A673 (cell line): ENCODE data around the gene DEPDC7.
"Not testable (repeated sequence)": the region's sequence is repeated elsewhere in the genome, so short reads cannot be mapped to it uniquely, and the experiment has no call there.

Source experiments
- CTCF ChIP-seq: fragments of 300-800, 200-600 bp; sonication (generic); conservative IDR thresholded peaks from 2 replicates; pipeline ENCODE4 v1.5.1; 2017; ENCODE audit warnings: low read depth, mild to moderate bottlenecking, antibody characterized with exemption, low read length, moderate library complexity, mixed read lengths
- EZH2 ChIP-seq: fragments of 200-600 bp; sonication (generic); IDR thresholded peaks from 2 replicates; pipeline ENCODE4 v1.6.1; 2017; ENCODE audit warnings: borderline replicate concordance, low read depth, mild to moderate bottlenecking, mixed read lengths, antibody characterized with exemption, low read length; ENCODE audit not compliant: poor library complexity, severe bottlenecking

- TF ChIP-seq CTCF, EZH2: not testable (repeated sequence)
Observed at GRCh38 chr11:32972233-32972632, 43.4 kb upstream of the DEPDC7 start.
